Nephron (organoid): Measurements from ENCODE around the gene ZNF649.

Experiments
- H3K27ac Mint-ChIP-seq, 3 experiments: 2 replicates each; pipeline ENCODE4 v1.8.0; 2020; ENCODE audit warnings: mixed read lengths in 3 of 3, mild to moderate bottlenecking in 2 of 3, moderate library complexity in 1 of 3
- H3K27me3 Mint-ChIP-seq: 2 replicates; pipeline ENCODE4 v1.8.0; 2021; ENCODE audit warnings: low read depth, mild to moderate bottlenecking, moderate library complexity, mixed read lengths
- H3K36me3 Mint-ChIP-seq: 2 replicates; pipeline ENCODE4 v1.8.0; 2020; ENCODE audit warnings: low read depth, mixed read lengths
- H3K4me1 Mint-ChIP-seq: 2 replicates; pipeline ENCODE4 v1.8.0; 2020; ENCODE audit warnings: mixed read lengths
- H3K4me3 Mint-ChIP-seq, 3 experiments: 2 replicates each; pipeline ENCODE4 v1.8.0; 2020; ENCODE audit warnings: mild to moderate bottlenecking in 3 of 3, mixed read lengths in 3 of 3, moderate library complexity in 2 of 3
- H3K9me3 Mint-ChIP-seq: 2 replicates; pipeline ENCODE4 v1.8.0; 2020; ENCODE audit warnings: mixed read lengths
- CTCF ChIP-seq, 3 experiments: fragments of 200-600 bp; sonication (generic); IDR thresholded peaks; one replicate each; pipeline ENCODE4 v1.5.0; 2021; ENCODE audit warnings: antibody characterized with exemption in 3 of 3; ENCODE audit not compliant: unreplicated experiment in 3 of 3

The ZNF649 gene

GRCh38 chr19:51884713-51885112 lies 20.1 kb downstream of the ZNF649 start:
- no peak for TF ChIP-seq CTCF (IDR thresholded peaks at IDR 0.05; ENCODE audit: unreplicated experiment in 3 of 3)
- Mint-ChIP-seq H3K27ac (no peak overlapping the region), H3K9me3 (peaks cover 45% of the 10 kb centered on the region)

GRCh38 chr19:51882518-51882917 lies 22.3 kb downstream of the ZNF649 start:
- TF ChIP-seq CTCF (IDR thresholded peaks at IDR 0.05; ENCODE audit: unreplicated experiment in 3 of 3), result no peak
- no peak overlapping the region for H3K27ac Mint-ChIP-seq
- H3K9me3 Mint-ChIP-seq, result peaks cover 42% of the 10 kb centered on the region
- H3K4me3 Mint-ChIP-seq, result no peak overlapping the region
- H3K27me3 Mint-ChIP-seq, result no peaks in the 10 kb centered on the region
- H3K4me1 Mint-ChIP-seq, result peaks cover 5% of the 10 kb centered on the region
- peaks cover 80% of the 10 kb centered on the region for H3K36me3 Mint-ChIP-seq

More at GRCh38 chr19:51884713-51885112, 20.1 kb downstream of the ZNF649 start:
- Mint-ChIP-seq H3K4me3 (peak overlapping the region in 1 of 3 experiments; percentile 15), H3K36me3 (peaks cover 80% of the 10 kb centered on the region), H3K27me3 (no peaks in the 10 kb centered on the region), H3K4me1 (peaks cover 14% of the 10 kb centered on the region)

DNA sequence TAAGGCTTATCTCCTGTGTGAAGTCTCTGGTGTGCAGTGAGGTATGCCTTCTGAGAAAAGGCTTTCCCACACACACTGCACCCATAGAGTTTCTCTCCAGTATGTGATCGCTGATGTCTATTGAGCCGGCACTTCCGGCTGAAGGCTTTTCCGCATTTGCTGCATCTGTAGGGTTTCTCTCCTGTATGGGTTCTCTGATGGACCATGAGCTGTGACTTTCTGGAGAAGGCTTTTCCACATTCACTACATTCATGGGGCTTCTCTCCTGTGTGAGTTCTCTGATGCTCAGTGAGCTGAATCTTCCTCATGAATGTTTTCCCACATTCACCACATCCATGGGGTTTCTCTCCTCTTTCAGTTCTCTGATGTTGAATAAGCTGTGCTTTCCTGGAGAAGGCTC lies 31.7 kb downstream of the ZNF649 start:
- Mint-ChIP-seq H3K9me3 (peaks cover 92% of the 10 kb centered on the region), H3K36me3 (peaks cover 99% of the 10 kb centered on the region), H3K4me3 (no peak overlapping the region), H3K4me1 (no peaks in the 10 kb centered on the region), H3K27ac (no peak overlapping the region), H3K27me3 (no peaks in the 10 kb centered on the region)
- TF ChIP-seq CTCF (IDR thresholded peaks at IDR 0.05; ENCODE audit: unreplicated experiment in 3 of 3), result no peak

DNA sequence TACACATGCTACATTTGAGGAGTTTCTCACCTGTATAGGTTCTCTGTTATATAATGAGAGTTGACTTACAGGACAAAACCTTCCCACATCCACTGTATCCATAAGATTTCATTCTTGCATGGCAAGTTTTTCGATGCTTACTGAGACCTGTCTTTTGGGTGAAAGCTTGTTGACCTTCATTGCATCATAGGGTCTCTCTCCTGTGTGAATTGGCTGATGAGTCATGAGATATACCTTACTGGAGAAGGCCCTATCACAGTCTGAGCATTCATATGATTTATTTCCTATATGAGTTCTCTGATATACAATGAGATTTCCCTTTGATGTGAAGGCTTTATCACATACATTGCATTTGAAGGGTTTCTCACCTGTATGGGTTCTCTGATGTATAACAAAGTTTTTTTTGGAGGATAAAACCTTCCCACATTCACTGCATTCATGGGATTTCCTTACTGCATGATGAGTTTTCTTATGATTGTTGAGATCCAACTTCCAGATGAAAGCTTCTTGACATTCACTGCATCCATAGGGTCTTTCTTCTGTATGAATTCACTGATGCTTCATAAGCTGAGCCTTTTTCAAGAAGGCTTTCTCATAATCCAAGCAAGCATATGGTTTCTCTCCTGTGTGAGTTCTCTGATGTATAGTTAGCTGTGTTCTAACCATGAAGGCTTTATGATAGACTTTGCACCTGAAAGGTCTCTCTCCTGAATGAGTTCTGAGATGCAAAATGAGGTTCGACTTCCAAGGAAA lies 42.8 kb downstream of the ZNF649 start:
- Mint-ChIP-seq H3K4me3 (no peak overlapping the region), H3K27me3 (no peaks in the 10 kb centered on the region), H3K4me1 (no peaks in the 10 kb centered on the region), H3K36me3 (peaks cover 72% of the 10 kb centered on the region), H3K9me3 (peaks cover 68% of the 10 kb centered on the region), H3K27ac (no peak overlapping the region)
- TF ChIP-seq CTCF (IDR thresholded peaks at IDR 0.05; ENCODE audit: unreplicated experiment in 3 of 3), result no peak
